Tibial nerve (tissue), 4 donors: ENCODE measurements around the gene FGGY. TPM values are rescaled to one million over a fixed set of nuclear protein-coding genes. Genes with fewer than 3 reads are reported as not detected.

ENCODE experiments used
- DNase-seq, 2 donors: peaks; one replicate each; pipeline ENCODE4 v3.0.0-alpha.2; 2019; ENCODE audit warnings: low spot score in 2 of 2
- H3K27ac ChIP-seq, 4 donors: fragments of 200-600 bp; sonication (generic) in 3 of 4; one replicate each; pipeline ENCODE4 v1.5.1; 2017 to 2019; ENCODE audit warnings: mild to moderate bottlenecking in 1 of 4
- H3K27me3 ChIP-seq, 2 donors: fragments of 200-600 bp; sonication (generic) in 1 of 2; one replicate each; pipeline versions ENCODE4 v1.5.1 to v1.6.0; 2017 to 2019
- H3K36me3 ChIP-seq, 3 donors: fragments of 200-600 bp; sonication (generic); one replicate each; pipeline ENCODE4 v1.5.1; 2018 to 2019
- H3K4me1 ChIP-seq, 4 donors: fragments of 200-600 bp; sonication (generic) in 3 of 4; one replicate each; pipeline ENCODE4 v1.5.1; 2017 to 2019
- H3K4me3 ChIP-seq, 4 donors: fragments of 200-600 bp; sonication (generic) in 3 of 4; one replicate each; pipeline ENCODE4 v1.5.1; 2017 to 2019; ENCODE audit warnings: mild to moderate bottlenecking in 1 of 4, moderate library complexity in 1 of 4
- H3K9me3 ChIP-seq, 4 donors: fragments of 200-600 bp; sonication (generic) in 3 of 4; one replicate each; pipeline ENCODE4 v1.5.1; 2017 to 2019
- EP300 ChIP-seq, 2 donors: sonication (generic); formaldehyde crosslinking; IDR thresholded peaks; one replicate each; pipeline ENCODE4 v1.6.1; 2017; ENCODE audit warnings: antibody characterized with exemption in 2 of 2, mild to moderate bottlenecking in 1 of 2
- POLR2A ChIP-seq, 2 donors: fragments of 450-650 bp; IDR thresholded peaks; one replicate each; pipeline ENCODE4 v1.6.1; 2017; ENCODE audit warnings: antibody characterized with exemption in 2 of 2, mild to moderate bottlenecking in 2 of 2, moderate library complexity in 2 of 2
- WGBS, 2 donors: methylation state at CpG; one replicate each; pipeline ENCODE4 v1.1.5; 2018; 5-methylcytosine and 5-hydroxymethylcytosine counted together
- total RNA-seq, 4 donors: library from RNA; depleted of rRNA; stranded (reverse); fragments of >200 nt; gene quantifications; one replicate each; pipeline ENCODE4 v1.1.0, GENCODE V29; 2016
- TF ChIP-seq, protein P1 (sequence below), 5 experiments: fragments of 200-600 bp in 3 of 5; fragments of 450-650 bp in 2 of 5; sonication (generic) in 3 of 5; IDR thresholded peaks; one replicate each; pipeline ENCODE4 v1.5.1; 2016 to 2019; ENCODE audit warnings: antibody characterized with exemption in 5 of 5, mild to moderate bottlenecking in 3 of 5, moderate library complexity in 2 of 5

FGGY gene
- total RNA-seq, 4 donors from 2014 or later: 27.0 to 40.6 (median 32.9) TPM

DNA sequence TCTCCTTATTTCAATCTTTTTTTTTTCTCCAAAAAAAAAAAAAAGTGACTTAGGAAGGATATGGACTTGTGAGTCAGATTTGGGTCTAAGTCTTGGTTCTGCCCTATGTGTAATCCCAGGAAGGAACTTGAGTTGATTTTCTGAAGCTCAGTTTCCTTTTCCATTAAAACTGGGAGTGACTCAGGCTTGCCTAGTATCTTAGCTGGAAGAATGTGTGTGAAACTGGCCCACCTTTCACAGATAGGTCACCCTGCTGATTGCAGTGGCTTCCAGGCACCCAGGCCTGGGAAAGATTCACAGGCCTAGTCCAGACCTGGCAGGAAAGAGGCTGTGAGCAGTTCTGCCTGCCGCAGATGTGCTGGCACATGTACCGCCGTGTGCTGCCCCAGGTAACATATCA is 299.5 kb downstream of the FGGY start:
- H3K4me1 ChIP-seq: peaks cover 0 to 19% (median 2%) of the 10 kb centered on the region in 4 donors
- DNase-seq: no peak

GRCh38 chr1:59596956-59597355 is 300.1 kb downstream of the FGGY start:
- WGBS, 2 donors: 97 to 98% methylated on average over 1 of the region's 1 CpG
- Histone ChIP-seq H3K4me1 (peaks cover 0 to 19% (median 2%) of the 10 kb centered on the region in 4 donors), H3K9me3 (no peaks in the 10 kb centered on the region), H3K36me3 (no peaks in the 10 kb centered on the region), H3K4me3 (no peak overlapping the region), H3K27ac (peak overlapping the region in 1 of 4 donors; percentile 63), H3K27me3 (no peaks in the 10 kb centered on the region)
- no peak for TF ChIP-seq EP300 (IDR thresholded peaks at IDR 0.05)
- TF ChIP-seq POLR2A (IDR thresholded peaks at IDR 0.05): no peak
- TF ChIP-seq, protein P1, sequence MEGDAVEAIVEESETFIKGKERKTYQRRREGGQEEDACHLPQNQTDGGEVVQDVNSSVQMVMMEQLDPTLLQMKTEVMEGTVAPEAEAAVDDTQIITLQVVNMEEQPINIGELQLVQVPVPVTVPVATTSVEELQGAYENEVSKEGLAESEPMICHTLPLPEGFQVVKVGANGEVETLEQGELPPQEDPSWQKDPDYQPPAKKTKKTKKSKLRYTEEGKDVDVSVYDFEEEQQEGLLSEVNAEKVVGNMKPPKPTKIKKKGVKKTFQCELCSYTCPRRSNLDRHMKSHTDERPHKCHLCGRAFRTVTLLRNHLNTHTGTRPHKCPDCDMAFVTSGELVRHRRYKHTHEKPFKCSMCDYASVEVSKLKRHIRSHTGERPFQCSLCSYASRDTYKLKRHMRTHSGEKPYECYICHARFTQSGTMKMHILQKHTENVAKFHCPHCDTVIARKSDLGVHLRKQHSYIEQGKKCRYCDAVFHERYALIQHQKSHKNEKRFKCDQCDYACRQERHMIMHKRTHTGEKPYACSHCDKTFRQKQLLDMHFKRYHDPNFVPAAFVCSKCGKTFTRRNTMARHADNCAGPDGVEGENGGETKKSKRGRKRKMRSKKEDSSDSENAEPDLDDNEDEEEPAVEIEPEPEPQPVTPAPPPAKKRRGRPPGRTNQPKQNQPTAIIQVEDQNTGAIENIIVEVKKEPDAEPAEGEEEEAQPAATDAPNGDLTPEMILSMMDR (IDR thresholded peaks at IDR 0.05): no peak
- no peak for DNase-seq

More for the DNA sequence above, 299.5 kb downstream of the FGGY start:
- no peaks in the 10 kb centered on the region for H3K9me3 ChIP-seq
- no peaks in the 10 kb centered on the region for H3K27me3 ChIP-seq
- H3K4me3 ChIP-seq: no peak overlapping the region
- H3K36me3 ChIP-seq: no peaks in the 10 kb centered on the region
- peak overlapping the region in 2 of 4 donors; percentile 47 to 63 for H3K27ac ChIP-seq
- TF ChIP-seq EP300 (IDR thresholded peaks at IDR 0.05): peak in 1 of 2 donors; percentile 32
- TF ChIP-seq POLR2A (IDR thresholded peaks at IDR 0.05): no peak
- 77 to 84% methylated on average over 3 of the region's 3 CpGs for WGBS, 2 donors

GRCh38 chr1:59597420-59598119 is 300.7 kb downstream of the FGGY start:
- H3K4me1 ChIP-seq: peaks cover 0 to 19% (median 2%) of the 10 kb centered on the region in 4 donors

DNA sequence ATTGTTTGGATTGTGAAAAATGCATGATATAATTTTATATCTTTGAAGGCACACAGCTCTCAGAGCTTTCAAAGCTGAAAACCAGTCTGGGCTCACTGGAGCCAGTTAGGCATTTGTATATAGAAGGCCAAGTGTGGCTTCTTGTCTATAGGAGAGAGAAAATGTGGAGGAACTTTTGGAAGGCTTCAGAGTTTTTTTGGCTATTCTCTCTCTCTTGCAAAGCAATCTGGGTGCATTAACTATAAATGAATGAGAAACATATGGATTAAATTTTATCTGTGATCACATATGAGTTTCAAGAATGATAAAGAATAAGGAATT is 301.2 kb downstream of the FGGY start:
- H3K4me1 ChIP-seq: peaks cover 0 to 19% (median 2%) of the 10 kb centered on the region in 4 donors
- no peak for DNase-seq
- TF ChIP-seq EP300 (IDR thresholded peaks at IDR 0.05): no peak
- TF ChIP-seq POLR2A (IDR thresholded peaks at IDR 0.05): no peak
- TF ChIP-seq, protein P1 (IDR thresholded peaks at IDR 0.05): no peak
- H3K4me3 ChIP-seq: no peak overlapping the region
- no peaks in the 10 kb centered on the region for H3K27me3 ChIP-seq
- no peak overlapping the region for H3K27ac ChIP-seq
- H3K36me3 ChIP-seq: no peaks in the 10 kb centered on the region
- no peaks in the 10 kb centered on the region for H3K9me3 ChIP-seq

More at GRCh38 chr1:59597420-59598119, 300.7 kb downstream of the FGGY start:
- no peaks in the 10 kb centered on the region for H3K9me3 ChIP-seq
- no peaks in the 10 kb centered on the region for H3K27me3 ChIP-seq
- WGBS, 2 donors: 90 to 91% methylated on average over 8 of the region's 8 CpGs
- peak overlapping the region in 1 of 4 donors; percentile 63 for H3K27ac ChIP-seq
- no peak for DNase-seq
- no peaks in the 10 kb centered on the region for H3K36me3 ChIP-seq
- TF ChIP-seq, protein P1 (IDR thresholded peaks at IDR 0.05): no peak
- no peak for TF ChIP-seq POLR2A (IDR thresholded peaks at IDR 0.05)
- H3K4me3 ChIP-seq: no peak overlapping the region

DNA sequence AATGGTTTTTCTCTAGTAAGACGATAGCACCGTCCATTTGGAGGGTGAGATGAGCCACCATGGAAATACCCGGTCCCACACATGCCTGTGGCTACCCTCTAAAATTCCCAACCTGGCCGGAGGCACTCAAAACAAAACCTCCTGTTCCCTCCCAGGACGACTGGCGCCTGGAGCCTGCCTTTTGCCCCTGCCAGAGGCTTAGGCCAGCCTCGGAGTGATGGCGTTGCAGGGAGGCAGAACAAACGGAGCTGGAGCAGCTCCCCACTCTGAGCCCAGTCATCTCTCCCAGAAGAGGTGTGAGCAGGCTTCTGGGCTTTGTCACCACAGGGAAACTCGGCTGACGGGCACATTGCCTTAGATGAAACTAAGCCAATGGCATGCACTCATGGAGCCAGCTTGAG is 304.1 kb downstream of the FGGY start:
- Histone ChIP-seq H3K4me3 (no peak overlapping the region), H3K36me3 (no peaks in the 10 kb centered on the region), H3K4me1 (peaks cover 0 to 17% (median under 1%) of the 10 kb centered on the region in 4 donors), H3K27ac (no peak overlapping the region), H3K27me3 (no peaks in the 10 kb centered on the region), H3K9me3 (no peaks in the 10 kb centered on the region)
- WGBS, 2 donors: 88 to 90% methylated on average over 8 to 11 of the region's 11 CpGs
- TF ChIP-seq POLR2A (IDR thresholded peaks at IDR 0.05) (no peak), EP300 (IDR thresholded peaks at IDR 0.05) (no peak)
- TF ChIP-seq, protein P1 (IDR thresholded peaks at IDR 0.05): no peak
- DNase-seq: no peak
